Memory B cell (primary cell): Measurements from ENCODE around the gene SV2A.
A peak's percentile ranks its signal among the peaks of the same experiment; 100 is the strongest.
"Not testable (repeated sequence)": the region's sequence is repeated elsewhere in the genome, so short reads cannot be mapped to it uniquely, and the experiment has no call there.

ENCODE experiments used
- ATAC-seq: fragments of 150-1000 bp; cut with Tn5 transposase; 2 replicates; pipeline ENCODE4 v1.10.0; 2021; ENCODE audit warnings: low read depth, mild to moderate bottlenecking, moderate library complexity
- DNase-seq, 2 donors: peaks; one replicate each; pipeline ENCODE4 v3.0.0; 2022; ENCODE audit warnings: low spot score in 2 of 2
- H3K27ac Mint-ChIP-seq: one replicate; pipeline ENCODE4 v1.8.0; 2022; ENCODE audit warnings: mild to moderate bottlenecking, moderate library complexity, mixed read lengths
- H3K27me3 Mint-ChIP-seq: one replicate; pipeline ENCODE4 v1.8.0; 2022; ENCODE audit warnings: mixed read lengths
- H3K36me3 Mint-ChIP-seq: one replicate; pipeline ENCODE4 v1.8.0; 2022; ENCODE audit warnings: mild to moderate bottlenecking, mixed read lengths
- H3K4me1 Mint-ChIP-seq: one replicate; pipeline ENCODE4 v1.8.0; 2022; ENCODE audit warnings: mixed read lengths
- H3K4me3 Mint-ChIP-seq: one replicate; pipeline ENCODE4 v1.8.0; 2022; ENCODE audit warnings: mild to moderate bottlenecking, moderate library complexity, mixed read lengths
- H3K9me3 Mint-ChIP-seq: one replicate; pipeline ENCODE4 v1.8.0; 2022; ENCODE audit warnings: mixed read lengths

The SV2A gene

GRCh38 chr1:149860684-149861496 is 56.8 kb downstream of the SV2A start:
- DNase-seq = not testable (repeated sequence)

GRCh38 chr1:149860271-149860670 is 57.4 kb downstream of the SV2A start:
- not testable (repeated sequence) for H3K4me3 Mint-ChIP-seq, H3K4me1 Mint-ChIP-seq, H3K36me3 Mint-ChIP-seq, H3K27ac Mint-ChIP-seq, DNase-seq, H3K27me3 Mint-ChIP-seq, H3K9me3 Mint-ChIP-seq
- peak; percentile 13 for ATAC-seq

More at GRCh38 chr1:149860684-149861496, 56.8 kb downstream of the SV2A start:
- H3K4me3 Mint-ChIP-seq, H3K9me3 Mint-ChIP-seq, H3K27ac Mint-ChIP-seq, H3K36me3 Mint-ChIP-seq, H3K27me3 Mint-ChIP-seq, H3K4me1 Mint-ChIP-seq: not testable (repeated sequence)
- peak; percentile 80 for ATAC-seq
